PC-3 (cell line): Measurements from ENCODE around the gene DIP2C. TPM values are rescaled to one million over a fixed set of nuclear protein-coding genes. Genes with fewer than 3 reads are reported as not detected.

ENCODE experiments used
- ATAC-seq: fragments of 200-7000 bp; cut with Tn5 transposase; 2 replicates; pipeline ENCODE4 v1.9.1; 2020; ENCODE audit warnings: mild to moderate bottlenecking, moderate library complexity
- BruUV-seq: library from RNA; stranded (reverse); fragments of 400-500 nt; replicated peaks from 2 replicates; lab custom pipeline; 2021; lab: Mats Ljungman, UMichigan
- CTCF ChIA-PET: fragments of 300-600 bp; sonication (Branson Sonifier 250); formaldehyde crosslinking; loops from one replicate; lab custom pipeline; 2022; ENCODE audit warnings: antibody characterized with exemption; lab: Charles Lee
- POLR2A ChIA-PET: fragments of 300-600 bp; sonication (Branson Sonifier 250); formaldehyde crosslinking; loops from one replicate; lab custom pipeline; 2022; ENCODE audit warnings: antibody characterized with exemption; ENCODE audit not compliant: unreplicated experiment; lab: Charles Lee
- DNase-seq: peaks from one replicate; pipeline ENCODE4 v3.0.0-alpha.2; 2015
- H2AFZ ChIP-seq: fragments of 300-600 bp; sonication (generic); 2 replicates; pipeline ENCODE4 v1.6.0; 2016; ENCODE audit warnings: antibody characterized with exemption, low read length
- H3F3A ChIP-seq: fragments of 300-600 bp; sonication (generic); one replicate; pipeline ENCODE4 v1.6.0; 2017; ENCODE audit warnings: antibody characterized with exemption, low read length, control low read depth, mild to moderate bottlenecking; ENCODE audit not compliant: unreplicated experiment
- H3K27ac ChIP-seq: fragments of 300-600 bp; sonication (generic); 2 replicates; pipeline ENCODE4 v1.5.1; 2016; ENCODE audit warnings: mild to moderate bottlenecking, low read length
- H3K27me3 ChIP-seq: fragments of 300-600 bp; sonication (generic); 2 replicates; pipeline ENCODE4 v1.6.1; 2016; ENCODE audit warnings: low read length, mixed read lengths
- H3K36me3 ChIP-seq: fragments of 300-600 bp; sonication (generic); 2 replicates; pipeline ENCODE4 v1.6.1; 2016; ENCODE audit warnings: low read depth, mixed run types, low read length, mixed read lengths
- H3K4me1 ChIP-seq: fragments of 300-600 bp; sonication (generic); 2 replicates; pipeline ENCODE4 v1.5.1; 2016; ENCODE audit warnings: low read length; ENCODE audit not compliant: insufficient read depth
- H3K4me2 ChIP-seq: fragments of 300-600 bp; sonication (generic); 2 replicates; pipeline ENCODE4 v1.6.0; 2016; ENCODE audit warnings: low read length
- H3K4me3 ChIP-seq: fragments of 300-600 bp; sonication (generic); 2 replicates; pipeline ENCODE4 v1.5.1; 2016; ENCODE audit warnings: mild to moderate bottlenecking, low read length, mixed read lengths
- H3K79me2 ChIP-seq: fragments of 300-600 bp; sonication (generic); 2 replicates; pipeline ENCODE4 v1.6.1; 2017; ENCODE audit warnings: low read length, mixed read lengths
- H3K9ac ChIP-seq: fragments of 300-600 bp; sonication (generic); 2 replicates; pipeline ENCODE4 v1.6.0; 2016; ENCODE audit warnings: mild to moderate bottlenecking, low read length
- H3K9me2 ChIP-seq: fragments of 300-600 bp; sonication (generic); replicated peaks from 2 replicates; pipeline ENCODE4 v1.6.1; 2016; ENCODE audit warnings: mixed run types, low read length, mixed read lengths
- H3K9me3 ChIP-seq: fragments of 300-600 bp; sonication (generic); 2 replicates; pipeline ENCODE4 v1.6.1; 2016; ENCODE audit warnings: low read length, mixed read lengths
- H4K20me1 ChIP-seq: fragments of 300-600 bp; sonication (generic); 2 replicates; pipeline ENCODE4 v1.6.1; 2016; ENCODE audit warnings: low read length, mixed read lengths
- CTCF ChIP-seq: fragments of 300-600 bp; sonication (generic); conservative IDR thresholded peaks from 2 replicates; pipeline ENCODE4 v1.5.1; 2017; ENCODE audit warnings: antibody characterized with exemption, low read depth, mild to moderate bottlenecking, low read length
- EZH2 ChIP-seq: fragments of 300-600 bp; sonication (generic); IDR thresholded peaks from one replicate; pipeline ENCODE4 v1.6.1; 2017; ENCODE audit warnings: antibody characterized with exemption, mild to moderate bottlenecking, low read length; ENCODE audit not compliant: unreplicated experiment
- EZH2phosphoT487 ChIP-seq: fragments of 300-600 bp; sonication (generic); IDR thresholded peaks from 2 replicates; pipeline ENCODE4 v1.6.1; 2018; ENCODE audit warnings: mild to moderate bottlenecking, antibody characterized with exemption, low read length, borderline replicate concordance
- intact Hi-C: fragments of 100-400 bp; cut with micrococcal nuclease; formaldehyde crosslinking; loops from 2 replicates; pipeline ENCODE4 v1.9.0; 2023
- total RNA-seq: library from RNA; depleted of rRNA; stranded (reverse); fragments of >200 nt; gene quantifications from 2 replicates; pipeline ENCODE4 v1.2.3, GENCODE V29; 2014

Gene DIP2C
- total RNA-seq, 1 experiment from 2014 or later = 3.1 TPM

- intact Hi-C loops = no loop called here
- H3K27me3 ChIP-seq = no peaks in the 10 kb centered on the region
- ChIA-PET POLR2A (no interaction called here), CTCF (no interaction called here)
- H3K9ac ChIP-seq = no peak overlapping the region
- no peak for ATAC-seq
- no peak overlapping the region for H3K27ac ChIP-seq
- no peaks in the 10 kb centered on the region for H3K79me2 ChIP-seq
- no peaks in the 10 kb centered on the region for H4K20me1 ChIP-seq
- no peaks in the 10 kb centered on the region for H3K9me2 ChIP-seq
- no peaks in the 10 kb centered on the region for H3K36me3 ChIP-seq
- no peaks in the 10 kb centered on the region for H3K4me1 ChIP-seq
- no TSS peak for BruUV-seq
- TF ChIP-seq EZH2 (no peak), EZH2phosphoT487 (no peak)
- no peak overlapping the region for H3K4me2 ChIP-seq
- no peak for DNase-seq
- no peak overlapping the region for H2AFZ ChIP-seq
- no peaks in the 10 kb centered on the region for H3K9me3 ChIP-seq
- no peak overlapping the region for H3K4me3 ChIP-seq
- no peaks in the 10 kb centered on the region for H3F3A ChIP-seq
Observed at GRCh38 chr10:519716-520401, 169.6 kb downstream of the DIP2C start.

DNA sequence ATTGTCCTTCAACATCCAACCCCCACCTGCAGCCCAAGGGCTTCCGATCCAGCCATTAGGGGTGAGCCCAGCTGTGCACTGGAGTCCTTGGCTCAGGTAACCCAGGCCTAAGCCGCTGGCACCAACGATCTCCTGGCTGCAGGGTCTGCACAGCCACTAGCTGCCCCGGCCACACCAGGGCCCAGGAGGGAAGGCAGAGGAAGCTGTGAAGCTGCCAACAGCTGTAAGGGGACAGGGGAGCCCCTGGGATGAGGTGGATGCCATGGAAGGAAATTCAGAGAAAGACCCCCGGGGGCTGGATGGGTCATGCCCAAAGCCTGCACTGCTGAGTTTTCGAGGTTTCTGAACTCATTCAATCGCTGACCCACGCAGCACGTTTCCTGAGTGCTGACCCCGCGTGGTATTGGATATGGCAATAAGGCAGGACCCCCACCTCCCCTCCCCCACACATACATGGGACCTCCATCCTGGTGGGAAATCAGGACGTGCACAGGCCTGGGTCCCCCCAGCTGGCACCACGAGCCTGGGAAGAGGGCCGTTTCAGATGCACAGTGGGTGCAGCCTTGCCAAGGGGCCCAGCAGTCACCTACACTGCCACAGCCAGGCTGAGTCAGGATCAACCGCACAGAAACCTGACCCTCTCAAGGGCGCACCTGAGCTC is 170.3 kb downstream of the DIP2C start:
- intact Hi-C loops = no loop called here
- ChIA-PET POLR2A (no interaction called here), CTCF (no interaction called here)
- DNase-seq (no peak), ATAC-seq (no peak)
- no peaks in the 10 kb centered on the region for H3K9me3 ChIP-seq
- H3K27me3 ChIP-seq = no peaks in the 10 kb centered on the region
- no peak overlapping the region for H3K4me3 ChIP-seq
- TF ChIP-seq CTCF (no peak), EZH2 (no peak), EZH2phosphoT487 (no peak)
- no peak overlapping the region for H3K9ac ChIP-seq
- H3K9me2 ChIP-seq = no peaks in the 10 kb centered on the region
- no peak overlapping the region for H3K27ac ChIP-seq
- no peaks in the 10 kb centered on the region for H3K36me3 ChIP-seq
- no peaks in the 10 kb centered on the region for H3K4me1 ChIP-seq
- no peaks in the 10 kb centered on the region for H3K79me2 ChIP-seq
- no peak overlapping the region for H3K4me2 ChIP-seq
- H3F3A ChIP-seq = no peaks in the 10 kb centered on the region
- no TSS peak for BruUV-seq
- H2AFZ ChIP-seq = no peak overlapping the region
- no peaks in the 10 kb centered on the region for H4K20me1 ChIP-seq

- Histone ChIP-seq H3K9ac (no peak overlapping the region), H3K4me3 (no peak overlapping the region), H3F3A (no peaks in the 10 kb centered on the region), H3K27ac (no peak overlapping the region), H3K27me3 (no peaks in the 10 kb centered on the region), H3K4me1 (no peaks in the 10 kb centered on the region), H2AFZ (no peak overlapping the region), H4K20me1 (no peaks in the 10 kb centered on the region), H3K79me2 (no peaks in the 10 kb centered on the region), H3K4me2 (no peak overlapping the region), H3K36me3 (no peaks in the 10 kb centered on the region), H3K9me2 (no peaks in the 10 kb centered on the region), H3K9me3 (no peaks in the 10 kb centered on the region)
- intact Hi-C loops = no loop called here
- no peak for TF ChIP-seq EZH2phosphoT487
- no peak for TF ChIP-seq CTCF
- no peak for TF ChIP-seq EZH2
- ChIA-PET POLR2A (interaction anchor here (0.5 kb wide), 1 partner anchor 41 kb away, joined by 12 read pairs; no protein-coding TSS in a partner anchor), CTCF (no interaction called here)
- ATAC-seq (no peak), DNase-seq (no peak)
- BruUV-seq = no TSS peak
Observed at GRCh38 chr10:517872-518475, 171.5 kb downstream of the DIP2C start.
